Uterus (tissue), 4 donors: ENCODE data around the gene SGCA. TPM values are rescaled to one million over a fixed set of nuclear protein-coding genes. Genes with fewer than 3 reads are reported as not detected.

Source experiments
- DNase-seq, 2 donors: peaks; one replicate each; pipeline ENCODE4 v3.0.0-alpha.2; 2019 to 2020
- H3K27ac ChIP-seq, 2 donors: fragments of 200-600 bp; sonication (generic); 1 replicate in 1 of 2; 2 replicates in 1 of 2; pipeline ENCODE4 v1.5.1; 2016 to 2018
- H3K27me3 ChIP-seq, 2 donors: fragments of 200-600 bp; sonication (generic); one replicate each; pipeline ENCODE4 v1.5.1; 2018 to 2019; ENCODE audit warnings: control low read depth in 1 of 2
- H3K36me3 ChIP-seq, 2 donors: fragments of 200-600 bp; sonication (generic); one replicate each; pipeline ENCODE4 v1.5.1; 2019; ENCODE audit warnings: control low read depth in 1 of 2
- H3K4me1 ChIP-seq, 2 donors: fragments of 200-600 bp; sonication (generic); one replicate each; pipeline ENCODE4 v1.5.1; 2018 to 2019; ENCODE audit warnings: control low read depth in 1 of 2
- H3K4me3 ChIP-seq, 2 donors: fragments of 200-600 bp; sonication (generic); 1 replicate in 1 of 2; 2 replicates in 1 of 2; pipeline ENCODE4 v1.5.1; 2018 to 2019; ENCODE audit warnings: mild to moderate bottlenecking in 1 of 2
- H3K9me3 ChIP-seq, 2 donors: fragments of 200-600 bp; sonication (generic); one replicate each; pipeline ENCODE4 v1.5.1; 2019; ENCODE audit warnings: control low read depth in 1 of 2
- POLR2A ChIP-seq, 2 donors: fragments of 450-650 bp; IDR thresholded peaks; one replicate each; pipeline ENCODE4 v1.6.1; 2016; ENCODE audit warnings: antibody characterized with exemption in 2 of 2, mild to moderate bottlenecking in 1 of 2, moderate library complexity in 1 of 2
- intact Hi-C: fragments of 100-400 bp; cut with DNase I; formaldehyde crosslinking; loops from one replicate; pipeline ENCODE4 v1.15.1; 2023; ENCODE audit warnings: low total_unique reads
- total RNA-seq, 4 donors: library from RNA; depleted of rRNA in 3 of 4; stranded (reverse); fragments of >200 nt in 3 of 4; gene quantifications; one replicate each; pipeline versions ENCODE4 v1.1.0 to v1.2.4, GENCODE V29; 2014 to 2023
- TF ChIP-seq, protein P1 (sequence below), 4 experiments: fragments of 200-600 bp in 2 of 4; fragments of 450-650 bp in 2 of 4; sonication (generic) in 2 of 4; IDR thresholded peaks; one replicate each; pipeline ENCODE4 v1.5.1; 2016 to 2019; ENCODE audit warnings: antibody characterized with exemption in 4 of 4, mild to moderate bottlenecking in 2 of 4, moderate library complexity in 1 of 4
- donor health status: DM: yes; HTN: yes; CAD: no.

SGCA gene
- total RNA-seq, 4 donors from 2014 or later = 0.90 to 119 (median 19.6) TPM; not detected in 1

GRCh38 chr17:50211249-50212120 lies 45.7 kb downstream of the SGCA start:
- no peak for TF ChIP-seq POLR2A (IDR thresholded peaks at IDR 0.05)
- TF ChIP-seq, protein P1, sequence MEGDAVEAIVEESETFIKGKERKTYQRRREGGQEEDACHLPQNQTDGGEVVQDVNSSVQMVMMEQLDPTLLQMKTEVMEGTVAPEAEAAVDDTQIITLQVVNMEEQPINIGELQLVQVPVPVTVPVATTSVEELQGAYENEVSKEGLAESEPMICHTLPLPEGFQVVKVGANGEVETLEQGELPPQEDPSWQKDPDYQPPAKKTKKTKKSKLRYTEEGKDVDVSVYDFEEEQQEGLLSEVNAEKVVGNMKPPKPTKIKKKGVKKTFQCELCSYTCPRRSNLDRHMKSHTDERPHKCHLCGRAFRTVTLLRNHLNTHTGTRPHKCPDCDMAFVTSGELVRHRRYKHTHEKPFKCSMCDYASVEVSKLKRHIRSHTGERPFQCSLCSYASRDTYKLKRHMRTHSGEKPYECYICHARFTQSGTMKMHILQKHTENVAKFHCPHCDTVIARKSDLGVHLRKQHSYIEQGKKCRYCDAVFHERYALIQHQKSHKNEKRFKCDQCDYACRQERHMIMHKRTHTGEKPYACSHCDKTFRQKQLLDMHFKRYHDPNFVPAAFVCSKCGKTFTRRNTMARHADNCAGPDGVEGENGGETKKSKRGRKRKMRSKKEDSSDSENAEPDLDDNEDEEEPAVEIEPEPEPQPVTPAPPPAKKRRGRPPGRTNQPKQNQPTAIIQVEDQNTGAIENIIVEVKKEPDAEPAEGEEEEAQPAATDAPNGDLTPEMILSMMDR (IDR thresholded peaks at IDR 0.05) = no peak
- H3K27me3 ChIP-seq = no peaks in the 10 kb centered on the region
- DNase-seq = peak; percentile 42 to 54
- H3K9me3 ChIP-seq = no peaks in the 10 kb centered on the region
- no peak overlapping the region for H3K4me3 ChIP-seq
- intact Hi-C loops = no loop called here
- peak overlapping the region; percentile 96 to 98 for H3K27ac ChIP-seq
- peaks cover 19 to 40% of the 10 kb centered on the region in 2 donors for H3K4me1 ChIP-seq
- no peaks in the 10 kb centered on the region for H3K36me3 ChIP-seq

GRCh38 chr17:50212121-50212843 lies 46.5 kb downstream of the SGCA start:
- H3K4me3 ChIP-seq = no peak overlapping the region
- H3K9me3 ChIP-seq = no peaks in the 10 kb centered on the region
- DNase-seq = peak; percentile 87 to 93
- no peaks in the 10 kb centered on the region for H3K27me3 ChIP-seq
- peak overlapping the region; percentile 96 to 98 for H3K27ac ChIP-seq
- no peaks in the 10 kb centered on the region for H3K36me3 ChIP-seq
- TF ChIP-seq POLR2A (IDR thresholded peaks at IDR 0.05) = peak in 1 of 2 donors; percentile 39
- TF ChIP-seq, protein P1 (IDR thresholded peaks at IDR 0.05) = no peak
- peaks cover 19 to 39% of the 10 kb centered on the region in 2 donors for H3K4me1 ChIP-seq
- intact Hi-C loops = no loop called here

DNA sequence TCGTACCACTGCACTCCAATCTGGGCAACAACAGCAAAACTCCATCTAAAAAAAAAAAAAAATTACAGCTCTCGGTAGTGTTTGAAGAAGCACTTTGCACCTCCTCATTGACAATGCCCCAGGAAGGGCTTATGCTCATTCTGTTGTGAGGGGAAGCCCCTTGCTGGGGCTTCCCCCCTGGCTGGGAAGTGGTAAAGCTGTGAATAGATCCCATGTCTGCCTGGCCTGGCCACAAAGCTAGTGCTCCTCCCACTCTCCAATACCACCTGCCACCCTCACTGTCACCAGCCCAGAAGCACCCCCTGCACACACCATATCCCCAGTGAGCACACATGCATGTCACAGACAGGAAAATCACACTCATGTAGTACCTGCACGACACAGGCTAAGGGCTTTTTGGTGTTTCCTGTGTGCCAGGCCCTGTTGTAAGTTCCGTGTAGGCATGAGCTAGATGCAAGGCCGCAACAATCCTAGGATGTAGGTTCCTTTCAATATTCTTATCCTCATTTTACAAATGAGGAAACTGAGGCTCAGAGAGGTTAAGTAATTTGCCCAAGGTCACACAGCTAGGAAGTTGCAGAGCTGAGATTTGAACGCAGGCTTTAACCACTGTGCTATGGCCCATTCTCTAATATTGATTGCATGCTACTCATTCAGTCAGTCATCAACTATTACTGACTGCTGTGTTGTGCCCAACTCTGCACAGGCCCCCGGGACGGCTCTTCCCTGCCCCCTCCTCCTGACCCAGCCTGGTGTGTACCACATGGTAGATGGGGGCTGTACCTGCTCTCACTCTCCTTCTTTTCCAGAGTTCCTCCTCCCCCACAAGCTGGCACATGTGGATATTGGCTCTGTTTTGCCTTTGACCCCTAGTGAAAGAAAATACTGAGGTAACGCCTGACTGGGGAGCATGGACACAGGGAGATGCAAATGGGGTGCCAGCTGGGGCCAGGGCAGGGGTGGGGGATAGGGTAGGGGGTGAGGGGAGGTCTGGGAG lies 47.5 kb downstream of the SGCA start:
- intact Hi-C loops = no loop called here
- no peak for TF ChIP-seq POLR2A (IDR thresholded peaks at IDR 0.05)
- TF ChIP-seq, protein P1 (IDR thresholded peaks at IDR 0.05) = no peak
- Histone ChIP-seq H3K36me3 (no peaks in the 10 kb centered on the region), H3K4me1 (peaks cover 21 to 31% of the 10 kb centered on the region in 2 donors), H3K4me3 (no peak overlapping the region), H3K9me3 (no peaks in the 10 kb centered on the region), H3K27ac (peak overlapping the region; percentile 96 to 98), H3K27me3 (no peaks in the 10 kb centered on the region)
- peak; percentile 23 to 34 for DNase-seq

GRCh38 chr17:50214976-50215760 lies 49.4 kb downstream of the SGCA start:
- Histone ChIP-seq H3K4me3 (no peak overlapping the region), H3K4me1 (peaks cover 21 to 25% of the 10 kb centered on the region in 2 donors), H3K27me3 (no peaks in the 10 kb centered on the region), H3K9me3 (no peaks in the 10 kb centered on the region), H3K36me3 (no peaks in the 10 kb centered on the region), H3K27ac (peak overlapping the region; percentile 96 to 98)
- peak; percentile 37 to 56 for DNase-seq
- no peak for TF ChIP-seq POLR2A (IDR thresholded peaks at IDR 0.05)
- intact Hi-C loops = no loop called here
